HG03575 (cell line): ENCODE data around the gene IFNL4.
"Not testable (repeated sequence)": the region's sequence is repeated elsewhere in the genome, so short reads cannot be mapped to it uniquely, and the experiment has no call there.

Source experiments
- ATAC-seq: cut with Tn5 transposase; IDR thresholded peaks from one replicate; pipeline ENCODE4 v1.9.1; 2021; ENCODE audit not compliant: unreplicated experiment, insufficient number of reproducible peaks, low FRiP score; ENCODE audit errors: extremely low read depth

Gene IFNL4

GRCh38 chr19:39248806-39249205 is at the start of gene IFNL4:
TSS of gene IFNL4 (minus strand) at chr19:39248856.
- ATAC-seq = no peak

GRCh38 chr19:39297931-39298634 is 49.4 kb upstream of the IFNL4 start:
- ATAC-seq = no peak

DNA sequence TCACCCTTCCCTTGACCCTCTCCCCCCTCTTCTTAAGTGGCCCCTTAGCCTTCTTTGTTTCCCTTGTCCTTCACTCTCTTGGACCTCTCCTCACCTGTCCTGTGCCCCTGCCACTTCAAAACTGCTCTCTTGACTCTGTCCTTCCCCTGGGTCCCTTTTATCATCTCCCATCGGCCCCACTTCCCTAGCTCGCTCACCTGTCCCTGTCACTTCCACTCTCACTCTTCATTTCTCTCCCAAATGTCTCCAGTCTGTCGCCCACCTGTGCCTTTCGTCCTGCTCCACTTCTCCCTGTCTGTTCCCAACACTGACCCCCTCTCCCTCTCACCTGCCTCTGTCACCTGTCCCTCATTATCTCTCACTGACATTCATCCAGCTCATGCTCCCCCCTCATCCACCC is 48.2 kb upstream of the IFNL4 start:
- no peak for ATAC-seq

DNA sequence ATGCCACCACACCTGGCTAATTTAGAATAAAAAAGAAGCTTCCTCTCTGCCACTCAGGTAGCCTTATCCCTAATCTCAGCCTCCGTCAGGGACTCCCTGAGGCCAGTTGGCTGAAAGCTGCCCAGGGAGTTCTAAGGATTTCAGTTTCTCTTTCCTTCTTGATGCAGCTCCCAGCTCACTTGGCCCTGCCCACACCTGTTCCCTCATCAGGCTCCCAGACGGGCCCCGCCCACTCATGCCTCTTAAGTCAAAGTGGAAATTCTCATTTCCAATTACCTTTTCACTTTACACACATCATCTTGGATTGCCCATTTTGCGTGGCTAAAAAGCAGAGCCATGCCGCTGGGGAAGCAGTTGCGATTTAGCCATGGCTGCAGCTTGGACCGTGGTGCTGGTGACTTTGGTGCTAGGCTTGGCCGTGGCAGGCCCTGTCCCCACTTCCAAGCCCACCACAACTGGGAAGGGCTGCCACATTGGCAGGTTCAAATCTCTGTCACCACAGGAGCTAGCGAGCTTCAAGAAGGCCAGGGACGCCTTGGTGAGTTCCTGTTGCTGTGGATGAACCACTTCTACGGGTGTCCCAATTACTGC is 47.5 kb upstream of the IFNL4 start, which contains the start of gene IFNL1:
Gene IFNL1 (plus strand): TSS at position 353 of the 591 bp plus-strand sequence. CDS start 15 bp downstream, at position 368.
- ATAC-seq = no peak

GRCh38 chr19:39293394-39293793 is 44.7 kb upstream of the IFNL4 start:
- no peak for ATAC-seq

DNA sequence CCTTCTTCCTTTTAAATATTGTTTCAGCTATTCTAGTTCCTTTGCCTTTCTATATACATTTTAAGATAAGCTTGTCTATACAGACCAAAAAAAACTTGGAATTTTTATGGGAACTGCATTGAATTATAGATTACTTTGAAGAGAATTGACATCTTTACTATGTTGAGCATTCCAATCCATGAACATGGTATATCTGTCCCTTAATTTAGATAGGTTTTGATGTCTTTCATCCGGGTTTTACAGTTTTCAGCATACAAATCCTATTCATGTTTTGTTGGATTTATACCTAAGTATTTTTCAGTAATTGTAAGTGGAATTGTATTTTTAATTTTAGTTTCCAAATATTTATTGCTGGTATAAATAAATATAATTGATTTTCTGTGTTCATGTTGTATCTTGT is 35.4 kb upstream of the IFNL4 start:
- no peak for ATAC-seq

DNA sequence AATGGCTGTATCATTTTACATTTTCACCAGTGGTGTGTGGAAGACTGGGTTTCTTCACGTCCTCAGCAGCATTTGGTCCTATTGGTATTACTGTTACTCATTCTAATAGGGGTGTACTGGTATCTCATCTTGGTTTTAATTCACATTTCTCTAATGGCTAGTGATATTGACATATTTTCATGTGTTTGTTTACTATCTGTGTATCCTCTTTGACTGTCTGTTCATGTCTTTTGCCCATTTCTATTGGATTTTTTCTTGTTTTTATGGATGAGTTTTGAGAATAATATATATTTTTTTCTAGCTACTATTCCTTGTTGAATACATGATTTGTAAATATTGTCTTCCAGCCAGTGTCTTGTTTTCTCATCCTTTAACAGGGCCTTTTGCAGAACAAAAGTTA is 33.4 kb upstream of the IFNL4 start:
- ATAC-seq = no peak

DNA sequence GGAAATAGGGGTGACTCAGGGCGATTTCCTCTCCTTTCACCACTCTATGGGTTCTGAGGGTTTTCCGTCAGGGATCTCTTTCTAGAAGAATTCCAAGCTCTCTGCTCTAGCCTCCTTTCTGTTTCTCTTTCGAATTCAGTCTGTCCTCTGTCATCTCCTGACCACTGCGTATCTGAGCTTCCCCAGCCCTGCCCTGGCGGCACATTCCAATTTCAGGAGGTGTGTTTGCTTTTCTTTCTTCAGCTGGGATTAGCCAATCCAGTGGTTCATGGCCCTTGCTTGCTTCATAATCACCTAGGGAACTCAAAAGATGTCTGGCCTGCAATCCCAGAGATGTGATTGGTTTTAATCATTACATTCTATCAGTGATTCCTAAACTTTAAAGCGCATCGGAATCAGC is 28.9 kb upstream of the IFNL4 start:
- no peak for ATAC-seq

DNA sequence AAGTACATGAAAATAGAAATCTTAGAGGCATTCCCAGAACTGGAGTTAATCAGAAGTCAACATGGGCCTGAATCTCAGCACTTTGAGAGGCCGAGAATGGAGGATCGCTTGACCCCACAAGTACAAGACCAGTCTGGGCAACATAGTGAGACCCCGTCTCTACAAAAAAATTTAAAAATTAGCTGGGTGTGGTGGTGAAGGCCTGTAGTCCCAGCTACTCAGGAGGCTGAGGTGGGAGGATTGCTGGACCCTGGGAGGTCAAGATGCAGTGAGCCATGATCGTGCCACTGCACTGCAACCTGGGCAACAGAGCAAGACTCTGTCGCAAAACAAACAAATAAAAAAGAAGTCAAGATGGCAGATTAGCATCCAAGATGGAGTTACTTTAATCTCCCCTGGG is 28.1 kb upstream of the IFNL4 start:
- no peak for ATAC-seq

DNA sequence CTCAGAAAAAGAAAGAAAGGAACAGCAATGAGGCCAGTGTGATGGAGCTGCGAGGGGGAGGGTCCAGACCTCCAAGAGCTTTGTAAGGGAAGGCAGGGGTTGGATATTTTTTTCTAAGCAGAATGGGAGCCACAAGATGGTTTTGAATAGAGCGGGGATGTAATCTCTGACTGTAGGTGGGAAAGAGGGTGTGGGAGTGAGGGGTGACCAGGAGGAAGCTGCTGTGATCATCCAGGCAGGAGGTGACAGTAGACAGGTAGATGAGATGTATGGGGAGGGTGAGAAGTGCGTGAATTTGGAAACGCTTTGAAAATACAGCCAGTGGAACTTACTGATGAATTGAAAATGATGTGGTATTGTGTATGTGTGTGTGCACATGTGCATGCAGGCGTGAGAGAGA is 26.9 kb upstream of the IFNL4 start:
- ATAC-seq = no peak

GRCh38 chr19:39273859-39274258 is 25.2 kb upstream of the IFNL4 start:
- not testable (repeated sequence) for ATAC-seq

GRCh38 chr19:39270036-39270871 is 21.6 kb upstream of the IFNL4 start:
- no peak for ATAC-seq

DNA sequence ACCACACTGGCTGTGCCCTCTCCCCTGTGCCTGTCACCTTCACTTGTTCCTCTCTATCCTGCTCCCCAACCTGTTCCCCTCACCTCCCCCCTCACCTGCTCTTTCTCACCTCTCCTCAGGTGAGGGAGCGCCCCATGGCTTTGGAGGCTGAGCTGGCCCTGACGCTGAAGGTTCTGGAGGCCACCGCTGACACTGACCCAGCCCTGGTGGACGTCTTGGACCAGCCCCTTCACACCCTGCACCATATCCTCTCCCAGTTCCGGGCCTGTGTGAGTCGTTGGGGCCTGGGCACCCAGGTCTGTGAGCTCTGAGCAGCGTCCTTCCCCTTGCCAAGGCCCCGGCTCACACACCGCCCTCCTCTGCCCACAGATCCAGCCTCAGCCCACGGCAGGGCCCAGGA is 20.7 kb upstream of the IFNL4 start:
- ATAC-seq = not testable (repeated sequence)

DNA sequence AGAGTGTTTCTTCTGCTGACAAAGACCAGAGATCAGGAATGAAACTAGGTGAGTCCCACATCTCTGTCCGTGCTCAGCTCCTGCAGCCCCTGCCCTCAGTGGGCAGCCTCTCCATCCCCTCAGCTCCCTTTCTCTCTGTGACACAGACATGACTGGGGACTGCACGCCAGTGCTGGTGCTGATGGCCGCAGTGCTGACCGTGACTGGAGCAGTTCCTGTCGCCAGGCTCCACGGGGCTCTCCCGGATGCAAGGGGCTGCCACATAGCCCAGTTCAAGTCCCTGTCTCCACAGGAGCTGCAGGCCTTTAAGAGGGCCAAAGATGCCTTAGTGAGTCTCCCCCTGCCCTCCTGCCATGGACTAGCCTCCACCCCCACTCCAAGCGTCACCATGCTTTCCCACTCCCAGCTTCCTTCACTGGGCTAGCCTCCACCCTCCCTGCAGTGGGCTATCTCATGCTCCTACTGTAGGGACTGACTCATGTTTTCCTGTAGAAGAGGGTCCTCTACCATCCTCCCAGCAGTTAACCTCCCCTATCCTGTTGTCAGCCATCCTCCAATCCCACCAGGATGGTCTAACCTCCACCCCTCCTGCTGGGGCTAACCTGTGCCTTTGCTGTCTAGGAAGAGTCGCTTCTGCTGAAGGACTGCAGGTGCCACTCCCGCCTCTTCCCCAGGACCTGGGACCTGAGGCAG is 20.0 kb upstream of the IFNL4 start:
- not testable (repeated sequence) for ATAC-seq

- not testable (repeated sequence) for ATAC-seq
Measured at GRCh38 chr19:39268085-39268484, 19.4 kb upstream of the IFNL4 start, which contains the start of gene IFNL2. TSS of gene IFNL2 (plus strand) at chr19:39268396. CDS start at chr19:39268569, 173 bp downstream.

DNA sequence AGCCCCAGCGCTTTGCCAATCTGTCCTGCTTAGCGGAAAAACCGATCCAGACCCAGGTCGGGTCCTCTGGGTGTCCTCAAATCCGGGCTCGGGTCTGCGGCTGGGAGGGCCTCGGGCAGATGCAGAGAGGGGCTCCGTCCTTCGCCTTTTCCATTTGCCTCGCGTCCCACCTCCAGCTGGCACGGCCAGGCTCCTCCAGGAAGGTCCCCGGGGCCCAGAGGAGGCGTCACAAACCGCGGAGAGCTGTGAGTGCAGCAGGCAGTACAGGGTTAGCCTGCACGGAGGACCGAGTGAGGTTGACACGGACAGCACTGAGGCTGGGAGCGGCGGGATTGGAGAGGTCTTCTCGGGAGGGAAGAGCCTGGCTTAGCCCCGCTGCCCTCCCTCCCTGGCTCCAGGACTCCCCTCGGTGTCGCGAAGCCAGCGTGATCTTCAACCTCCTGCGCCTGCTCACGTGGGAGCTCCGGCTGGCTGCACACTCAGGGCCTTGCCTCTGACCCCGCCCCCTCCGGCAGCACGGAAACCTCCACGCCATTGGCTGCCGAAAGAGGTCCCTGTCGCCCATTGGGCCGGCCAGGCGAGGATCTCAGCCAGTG is 16.8 kb upstream of the IFNL4 start:
- ATAC-seq = no peak

GRCh38 chr19:39264306-39265290 is 15.9 kb upstream of the IFNL4 start:
- no peak for ATAC-seq

DNA sequence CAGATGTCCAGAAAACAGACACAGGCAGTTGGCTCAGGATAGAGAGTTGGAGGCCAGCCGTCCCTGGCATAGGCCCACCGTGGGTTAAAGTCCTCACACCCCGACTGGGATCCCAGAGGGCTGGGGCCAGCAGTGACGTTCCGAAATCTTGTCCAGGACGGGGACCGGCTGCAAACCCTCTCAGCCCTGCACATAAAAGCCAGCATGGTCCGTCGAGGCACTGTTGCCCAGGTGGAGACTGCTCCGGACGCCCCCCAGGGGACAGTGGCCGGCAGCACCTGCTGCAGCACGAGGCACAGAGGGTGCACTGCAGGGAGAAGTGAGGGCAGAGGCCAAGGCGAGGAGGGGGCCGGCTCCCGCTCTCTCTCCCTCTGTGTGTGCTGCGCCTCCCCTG is 15.3 kb upstream of the IFNL4 start:
- no peak for ATAC-seq
